ENCODE results near the gene DPF1.
"Not testable (repeated sequence)": the region's sequence is repeated elsewhere in the genome, so short reads cannot be mapped to it uniquely, and the experiment has no call there.

Gene DPF1

GRCh38 chr19:38265921-38266429 lies 42.0 kb upstream of the DPF1 start:
- Histone ChIP-seq H3K27ac (peak overlapping the region; percentile 90 to 91), H3K4me3 (peak overlapping the region; percentile 75)
- DNase-seq (ENCODE audit: low spot score) = no peak
- TF ChIP-seq CTCF (IDR thresholded peaks at IDR 0.05) = no peak

- no peak for TF ChIP-seq CTCF (IDR thresholded peaks at IDR 0.05)
- DNase-seq (ENCODE audit: low spot score) = no peak
- Histone ChIP-seq H3K4me3 (peak overlapping the region; percentile 75), H3K27ac (peak overlapping the region; percentile 90 to 91)
Observed at GRCh38 chr19:38265213-38265861, 41.3 kb upstream of the DPF1 start.

- DNase-seq (ENCODE audit: low spot score) = no peak
- peak within 1 kb of the TSS; percentile 75 for H3K4me3 ChIP-seq
- no peak for TF ChIP-seq CTCF (IDR thresholded peaks at IDR 0.05)
- peak within 1 kb of the TSS; percentile 90 to 91 for H3K27ac ChIP-seq
Observed at GRCh38 chr19:38264486-38265212, 40.6 kb upstream of the DPF1 start, which contains the start of gene SPINT2. Gene SPINT2 (plus strand): TSS chr19:38264573. CDS start chr19:38264893, 320 bp downstream.

- H3K27ac ChIP-seq = peak overlapping the region; percentile 90 to 91
- peak; percentile 85 for DNase-seq (ENCODE audit: low spot score)
- TF ChIP-seq CTCF (IDR thresholded peaks at IDR 0.05) = no peak
- H3K4me3 ChIP-seq = peak overlapping the region; percentile 75
Observed at GRCh38 chr19:38263689-38264485, 39.9 kb upstream of the DPF1 start.

- no peak overlapping the region for H3K4me3 ChIP-seq
- no peak for TF ChIP-seq CTCF (IDR thresholded peaks at IDR 0.05)
- DNase-seq (ENCODE audit: low spot score) = no peak
- no peak overlapping the region for H3K27ac ChIP-seq
Observed at GRCh38 chr19:38262585-38263268, 38.7 kb upstream of the DPF1 start.

- DNase-seq (ENCODE audit: low spot score); H3K27ac ChIP-seq; H3K4me3 ChIP-seq: not testable (repeated sequence)
Observed at GRCh38 chr19:38261942-38262341, 37.9 kb upstream of the DPF1 start.
